PC-3 (cell line): ENCODE results near the gene DNAAF5. TPM values are rescaled to one million over a fixed set of nuclear protein-coding genes. Genes with fewer than 3 reads are reported as not detected.
"Not testable (repeated sequence)": the region's sequence is repeated elsewhere in the genome, so short reads cannot be mapped to it uniquely, and the experiment has no call there.

Source experiments
- ATAC-seq: fragments of 200-7000 bp; cut with Tn5 transposase; 2 replicates; pipeline ENCODE4 v1.9.1; 2020; ENCODE audit warnings: mild to moderate bottlenecking, moderate library complexity
- BruUV-seq: library from RNA; stranded (reverse); fragments of 400-500 nt; replicated peaks from 2 replicates; lab custom pipeline; 2021; lab: Mats Ljungman, UMichigan
- CTCF ChIA-PET: fragments of 300-600 bp; sonication (Branson Sonifier 250); formaldehyde crosslinking; loops from one replicate; lab custom pipeline; 2022; ENCODE audit warnings: antibody characterized with exemption; lab: Charles Lee
- POLR2A ChIA-PET: fragments of 300-600 bp; sonication (Branson Sonifier 250); formaldehyde crosslinking; loops from one replicate; lab custom pipeline; 2022; ENCODE audit warnings: antibody characterized with exemption; ENCODE audit not compliant: unreplicated experiment; lab: Charles Lee
- DNase-seq: peaks from one replicate; pipeline ENCODE4 v3.0.0-alpha.2; 2015
- H2AFZ ChIP-seq: fragments of 300-600 bp; sonication (generic); 2 replicates; pipeline ENCODE4 v1.6.0; 2016; ENCODE audit warnings: antibody characterized with exemption, low read length
- H3F3A ChIP-seq: fragments of 300-600 bp; sonication (generic); one replicate; pipeline ENCODE4 v1.6.0; 2017; ENCODE audit warnings: antibody characterized with exemption, low read length, control low read depth, mild to moderate bottlenecking; ENCODE audit not compliant: unreplicated experiment
- H3K27ac ChIP-seq: fragments of 300-600 bp; sonication (generic); 2 replicates; pipeline ENCODE4 v1.5.1; 2016; ENCODE audit warnings: mild to moderate bottlenecking, low read length
- H3K27me3 ChIP-seq: fragments of 300-600 bp; sonication (generic); 2 replicates; pipeline ENCODE4 v1.6.1; 2016; ENCODE audit warnings: low read length, mixed read lengths
- H3K36me3 ChIP-seq: fragments of 300-600 bp; sonication (generic); 2 replicates; pipeline ENCODE4 v1.6.1; 2016; ENCODE audit warnings: low read depth, mixed run types, low read length, mixed read lengths
- H3K4me1 ChIP-seq: fragments of 300-600 bp; sonication (generic); 2 replicates; pipeline ENCODE4 v1.5.1; 2016; ENCODE audit warnings: low read length; ENCODE audit not compliant: insufficient read depth
- H3K4me2 ChIP-seq: fragments of 300-600 bp; sonication (generic); 2 replicates; pipeline ENCODE4 v1.6.0; 2016; ENCODE audit warnings: low read length
- H3K4me3 ChIP-seq: fragments of 300-600 bp; sonication (generic); 2 replicates; pipeline ENCODE4 v1.5.1; 2016; ENCODE audit warnings: mild to moderate bottlenecking, low read length, mixed read lengths
- H3K79me2 ChIP-seq: fragments of 300-600 bp; sonication (generic); 2 replicates; pipeline ENCODE4 v1.6.1; 2017; ENCODE audit warnings: low read length, mixed read lengths
- H3K9ac ChIP-seq: fragments of 300-600 bp; sonication (generic); 2 replicates; pipeline ENCODE4 v1.6.0; 2016; ENCODE audit warnings: mild to moderate bottlenecking, low read length
- H3K9me2 ChIP-seq: fragments of 300-600 bp; sonication (generic); replicated peaks from 2 replicates; pipeline ENCODE4 v1.6.1; 2016; ENCODE audit warnings: mixed run types, low read length, mixed read lengths
- H3K9me3 ChIP-seq: fragments of 300-600 bp; sonication (generic); 2 replicates; pipeline ENCODE4 v1.6.1; 2016; ENCODE audit warnings: low read length, mixed read lengths
- H4K20me1 ChIP-seq: fragments of 300-600 bp; sonication (generic); 2 replicates; pipeline ENCODE4 v1.6.1; 2016; ENCODE audit warnings: low read length, mixed read lengths
- EZH2 ChIP-seq: fragments of 300-600 bp; sonication (generic); IDR thresholded peaks from one replicate; pipeline ENCODE4 v1.6.1; 2017; ENCODE audit warnings: antibody characterized with exemption, mild to moderate bottlenecking, low read length; ENCODE audit not compliant: unreplicated experiment
- EZH2phosphoT487 ChIP-seq: fragments of 300-600 bp; sonication (generic); IDR thresholded peaks from 2 replicates; pipeline ENCODE4 v1.6.1; 2018; ENCODE audit warnings: mild to moderate bottlenecking, antibody characterized with exemption, low read length, borderline replicate concordance
- intact Hi-C: fragments of 100-400 bp; cut with micrococcal nuclease; formaldehyde crosslinking; loops from 2 replicates; pipeline ENCODE4 v1.9.0; 2023
- total RNA-seq: library from RNA; depleted of rRNA; stranded (reverse); fragments of >200 nt; gene quantifications from 2 replicates; pipeline ENCODE4 v1.2.3, GENCODE V29; 2014
- TF ChIP-seq, protein P1 (sequence below): fragments of 300-600 bp; sonication (generic); conservative IDR thresholded peaks from 2 replicates; pipeline ENCODE4 v1.5.1; 2017; ENCODE audit warnings: antibody characterized with exemption, low read depth, mild to moderate bottlenecking, low read length

DNAAF5 gene
- total RNA-seq, 1 experiment from 2014 or later, result 66.3 TPM

DNA sequence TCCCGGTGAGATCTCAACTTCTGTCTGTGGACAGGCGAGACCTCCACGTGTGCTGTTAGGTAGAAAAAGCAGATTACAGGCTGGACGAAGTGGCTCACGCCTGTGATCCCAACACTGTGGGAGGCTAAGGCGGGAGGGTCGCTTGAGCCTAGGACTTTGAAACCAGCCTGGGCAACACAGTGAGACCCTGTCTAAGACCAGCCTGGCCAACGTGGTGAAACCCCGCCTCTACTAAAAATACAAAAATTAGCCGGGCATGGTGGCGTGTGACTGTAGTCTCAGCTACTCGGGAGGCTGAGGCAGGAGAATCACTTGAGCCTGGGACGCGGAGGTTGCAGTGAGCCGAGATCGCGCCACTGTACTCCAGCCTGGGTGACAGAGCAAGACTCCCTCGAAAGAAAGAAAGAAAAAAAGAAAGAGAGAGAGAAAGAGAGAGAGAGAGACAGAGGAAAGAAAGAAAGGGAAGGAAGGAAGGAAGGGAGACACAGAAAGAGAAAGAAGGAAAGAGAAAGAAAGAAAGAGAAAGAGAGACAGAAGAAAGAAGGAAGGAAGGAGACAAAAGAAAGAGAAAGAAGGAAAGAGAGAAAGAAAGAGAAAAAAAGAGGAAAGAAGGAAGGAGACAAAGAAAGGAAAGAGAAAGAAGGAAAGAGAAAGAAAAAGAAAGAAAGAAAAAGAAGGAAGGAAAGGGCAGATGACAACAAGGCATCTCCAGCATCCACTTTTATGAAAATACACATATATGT, 76.2 kb downstream of the DNAAF5 start:
- no peaks in the 10 kb centered on the region for H3K27me3 ChIP-seq
- ATAC-seq (no peak), DNase-seq (no peak)
- H3K79me2 ChIP-seq, result no peaks in the 10 kb centered on the region
- no peaks in the 10 kb centered on the region for H3K9me2 ChIP-seq
- H3K27ac ChIP-seq, result no peak overlapping the region
- H3K36me3 ChIP-seq, result no peaks in the 10 kb centered on the region
- no TSS peak for BruUV-seq
- intact Hi-C loops, result no loop called here
- CTCF ChIA-PET, result no interaction called here
- no peaks in the 10 kb centered on the region for H4K20me1 ChIP-seq
- POLR2A ChIA-PET, result no interaction called here
- no peaks in the 10 kb centered on the region for H3K4me1 ChIP-seq
- no peak overlapping the region for H3K4me3 ChIP-seq
- no peak overlapping the region for H3K9ac ChIP-seq
- TF ChIP-seq EZH2 (no peak), EZH2phosphoT487 (no peak)
- no peak overlapping the region for H2AFZ ChIP-seq
- no peak overlapping the region for H3K4me2 ChIP-seq
- no peaks in the 10 kb centered on the region for H3F3A ChIP-seq
- H3K9me3 ChIP-seq, result no peaks in the 10 kb centered on the region

- no peak for ATAC-seq
- Histone ChIP-seq H3F3A (no peaks in the 10 kb centered on the region), H3K79me2 (no peaks in the 10 kb centered on the region), H3K9me2 (no peaks in the 10 kb centered on the region), H3K4me1 (no peaks in the 10 kb centered on the region), H2AFZ (no peak overlapping the region), H3K4me3 (no peak overlapping the region), H4K20me1 (no peaks in the 10 kb centered on the region), H3K36me3 (no peaks in the 10 kb centered on the region), H3K4me2 (no peak overlapping the region), H3K9ac (no peak overlapping the region), H3K9me3 (no peaks in the 10 kb centered on the region), H3K27me3 (no peaks in the 10 kb centered on the region), H3K27ac (no peak overlapping the region)
- no TSS peak for BruUV-seq
- ChIA-PET POLR2A (no interaction called here), CTCF (no interaction called here)
- TF ChIP-seq, protein P1, sequence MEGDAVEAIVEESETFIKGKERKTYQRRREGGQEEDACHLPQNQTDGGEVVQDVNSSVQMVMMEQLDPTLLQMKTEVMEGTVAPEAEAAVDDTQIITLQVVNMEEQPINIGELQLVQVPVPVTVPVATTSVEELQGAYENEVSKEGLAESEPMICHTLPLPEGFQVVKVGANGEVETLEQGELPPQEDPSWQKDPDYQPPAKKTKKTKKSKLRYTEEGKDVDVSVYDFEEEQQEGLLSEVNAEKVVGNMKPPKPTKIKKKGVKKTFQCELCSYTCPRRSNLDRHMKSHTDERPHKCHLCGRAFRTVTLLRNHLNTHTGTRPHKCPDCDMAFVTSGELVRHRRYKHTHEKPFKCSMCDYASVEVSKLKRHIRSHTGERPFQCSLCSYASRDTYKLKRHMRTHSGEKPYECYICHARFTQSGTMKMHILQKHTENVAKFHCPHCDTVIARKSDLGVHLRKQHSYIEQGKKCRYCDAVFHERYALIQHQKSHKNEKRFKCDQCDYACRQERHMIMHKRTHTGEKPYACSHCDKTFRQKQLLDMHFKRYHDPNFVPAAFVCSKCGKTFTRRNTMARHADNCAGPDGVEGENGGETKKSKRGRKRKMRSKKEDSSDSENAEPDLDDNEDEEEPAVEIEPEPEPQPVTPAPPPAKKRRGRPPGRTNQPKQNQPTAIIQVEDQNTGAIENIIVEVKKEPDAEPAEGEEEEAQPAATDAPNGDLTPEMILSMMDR, result no peak
- TF ChIP-seq EZH2phosphoT487, result no peak
- no peak for TF ChIP-seq EZH2
- intact Hi-C loops, result no loop called here
- no peak for DNase-seq
Observed at GRCh38 chr7:803243-803635, 76.7 kb downstream of the DNAAF5 start.

DNA sequence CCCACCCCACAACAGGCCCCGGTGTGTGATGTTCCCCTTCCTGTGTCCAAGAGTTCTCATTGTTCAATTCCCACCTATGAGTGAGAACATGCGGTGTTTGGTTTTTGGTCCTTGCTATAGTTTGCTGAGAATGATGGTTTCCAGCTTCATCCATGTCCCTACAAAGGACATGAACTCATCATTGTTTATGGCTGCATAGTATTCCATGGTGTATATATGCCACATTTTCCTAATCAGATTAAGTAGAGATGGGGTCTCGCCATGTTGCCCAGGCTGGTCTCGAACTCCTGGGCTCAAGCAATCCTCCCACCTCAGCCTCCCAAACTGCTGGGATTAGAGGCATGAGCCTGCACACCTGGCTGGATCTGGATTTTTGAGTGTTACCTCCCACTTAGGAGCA, 77.3 kb downstream of the DNAAF5 start:
- H4K20me1 ChIP-seq, H3K27me3 ChIP-seq, CTCF ChIA-PET, POLR2A ChIA-PET, H2AFZ ChIP-seq, H3K9me2 ChIP-seq, H3K9ac ChIP-seq, H3K4me3 ChIP-seq, H3K36me3 ChIP-seq, ATAC-seq, DNase-seq, intact Hi-C loops, H3K9me3 ChIP-seq, BruUV-seq, H3K4me2 ChIP-seq, H3K79me2 ChIP-seq, H3K27ac ChIP-seq, H3K4me1 ChIP-seq, H3F3A ChIP-seq: not testable (repeated sequence)
